Measurements from ENCODE around the gene REXO4. TPM values are rescaled to one million over a fixed set of nuclear protein-coding genes. Genes with fewer than 3 reads are reported as not detected.

Gene REXO4
- total and polyA plus RNA-seq, 2 of the 13 experiments (the other 11 are each of a cell fraction or from before 2014, with no cell fraction given) = 18.5 to 30.4 TPM

GRCh38 chr9:133429641-133430161 is 11.9 kb upstream of the REXO4 start (continued):
- TF ChIP-seq CERS6 (CRISPR knock-in tag; IDR thresholded peaks at IDR 0.05) (no peak), CEBPB (IDR thresholded peaks at IDR 0.05; ENCODE audit: borderline replicate concordance, low read depth, low read length) (no peak), SAP130 (CRISPR knock-in tag; IDR thresholded peaks at IDR 0.05; ENCODE audit: low read depth) (0 out of 2 replicates have a peak, but pooled peaks have one; percentile 18), KLF6 (CRISPR knock-in tag; IDR thresholded peaks at IDR 0.05) (no peak), RBFOX2 (IDR thresholded peaks at IDR 0.05; ENCODE audit: low read depth, low read length) (no peak), ZFP91 (CRISPR knock-in tag; IDR thresholded peaks at IDR 0.05; ENCODE audit: borderline replicate concordance) (no peak), ATF3 (CRISPR knock-in tag; IDR thresholded peaks at IDR 0.05) (no peak), ZSCAN9 (CRISPR knock-in tag; IDR thresholded peaks at IDR 0.05; ENCODE audit: borderline replicate concordance) (no peak), WIZ (CRISPR knock-in tag; IDR thresholded peaks at IDR 0.05) (no peak), PPARG (CRISPR knock-in tag; conservative IDR thresholded peaks at IDR 0.05) (no peak), HNF1B (CRISPR knock-in tag; IDR thresholded peaks at IDR 0.05) (no peak), ZNF878 (CRISPR knock-in tag; IDR thresholded peaks at IDR 0.05) (no peak), HMG20B (CRISPR knock-in tag; conservative IDR thresholded peaks at IDR 0.05) (no peak), ZNF17 (CRISPR knock-in tag; IDR thresholded peaks at IDR 0.05) (no peak), SNAPC4 (CRISPR knock-in tag; IDR thresholded peaks at IDR 0.05) (no peak), POGK (CRISPR knock-in tag; conservative IDR thresholded peaks at IDR 0.05) (no peak), ATF4 (CRISPR knock-in tag; IDR thresholded peaks at IDR 0.05) (no peak)
